ENCODE data around the gene CCDC70.

CCDC70 gene

DNA sequence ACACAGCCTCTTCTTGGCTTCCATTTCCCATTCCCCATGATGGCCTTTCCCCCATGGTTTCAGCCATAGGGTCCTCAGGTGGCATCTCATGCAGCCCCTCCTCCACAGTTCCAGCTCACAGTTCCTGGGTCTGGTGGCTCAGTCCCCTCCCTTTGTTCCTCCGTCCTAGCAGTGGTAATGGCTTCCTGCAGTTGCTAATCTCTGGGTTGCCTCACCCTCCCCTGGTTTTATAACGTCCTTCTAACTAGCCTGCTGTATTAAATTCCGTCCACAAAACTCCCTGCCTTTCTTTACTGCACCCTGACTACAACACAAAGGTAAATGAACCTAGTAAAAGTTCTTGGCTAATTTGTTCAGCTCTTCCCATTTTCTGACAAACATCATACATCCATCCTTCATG lies 30.9 kb downstream of the CCDC70 start:
- TF ChIP-seq POLR2A (IDR thresholded peaks at IDR 0.05; ENCODE audit: extremely low read depth, insufficient read length) (no peak), MYC (IDR thresholded peaks at IDR 0.05; ENCODE audit: low read depth, low read length) (no peak)
- TF ChIP-seq, protein P1, sequence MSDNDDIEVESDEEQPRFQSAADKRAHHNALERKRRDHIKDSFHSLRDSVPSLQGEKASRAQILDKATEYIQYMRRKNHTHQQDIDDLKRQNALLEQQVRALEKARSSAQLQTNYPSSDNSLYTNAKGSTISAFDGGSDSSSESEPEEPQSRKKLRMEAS (IDR thresholded peaks at IDR 0.05; ENCODE audit: low read depth, low read length): no peak
- TF ChIP-seq, protein P2, sequence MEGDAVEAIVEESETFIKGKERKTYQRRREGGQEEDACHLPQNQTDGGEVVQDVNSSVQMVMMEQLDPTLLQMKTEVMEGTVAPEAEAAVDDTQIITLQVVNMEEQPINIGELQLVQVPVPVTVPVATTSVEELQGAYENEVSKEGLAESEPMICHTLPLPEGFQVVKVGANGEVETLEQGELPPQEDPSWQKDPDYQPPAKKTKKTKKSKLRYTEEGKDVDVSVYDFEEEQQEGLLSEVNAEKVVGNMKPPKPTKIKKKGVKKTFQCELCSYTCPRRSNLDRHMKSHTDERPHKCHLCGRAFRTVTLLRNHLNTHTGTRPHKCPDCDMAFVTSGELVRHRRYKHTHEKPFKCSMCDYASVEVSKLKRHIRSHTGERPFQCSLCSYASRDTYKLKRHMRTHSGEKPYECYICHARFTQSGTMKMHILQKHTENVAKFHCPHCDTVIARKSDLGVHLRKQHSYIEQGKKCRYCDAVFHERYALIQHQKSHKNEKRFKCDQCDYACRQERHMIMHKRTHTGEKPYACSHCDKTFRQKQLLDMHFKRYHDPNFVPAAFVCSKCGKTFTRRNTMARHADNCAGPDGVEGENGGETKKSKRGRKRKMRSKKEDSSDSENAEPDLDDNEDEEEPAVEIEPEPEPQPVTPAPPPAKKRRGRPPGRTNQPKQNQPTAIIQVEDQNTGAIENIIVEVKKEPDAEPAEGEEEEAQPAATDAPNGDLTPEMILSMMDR (IDR thresholded peaks at IDR 0.05; ENCODE audit: low read depth, low read length): no peak

DNA sequence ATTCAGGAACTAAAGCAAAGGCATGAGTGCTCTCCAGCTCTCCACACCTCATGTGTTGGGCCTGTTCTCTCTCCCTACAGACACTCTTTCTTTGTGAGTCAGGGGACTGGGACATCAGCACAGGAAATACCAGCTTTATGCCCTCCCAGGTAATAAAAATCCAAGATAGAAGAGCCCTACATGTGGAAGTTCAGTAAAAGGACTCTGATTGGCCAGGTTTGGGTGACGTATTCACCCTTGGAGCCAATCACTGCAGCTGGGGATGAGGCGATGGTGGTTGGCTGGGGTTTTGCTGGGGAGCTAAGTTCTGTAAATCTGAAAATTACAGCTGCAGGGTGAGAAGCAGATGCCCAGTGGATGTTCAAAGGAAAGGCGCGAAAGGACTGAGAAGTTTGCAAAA lies 32.5 kb downstream of the CCDC70 start:
- TF ChIP-seq MYC (IDR thresholded peaks at IDR 0.05; ENCODE audit: low read depth, low read length): no peak
- TF ChIP-seq POLR2A (IDR thresholded peaks at IDR 0.05; ENCODE audit: extremely low read depth, insufficient read length): no peak
- TF ChIP-seq, protein P2 (IDR thresholded peaks at IDR 0.05; ENCODE audit: low read depth, low read length): no peak
- TF ChIP-seq, protein P1 (IDR thresholded peaks at IDR 0.05; ENCODE audit: low read depth, low read length): no peak

More for the DNA sequence above, 30.9 kb downstream of the CCDC70 start:
- DNase-seq (ENCODE audit: low read depth): no peak
- no peak overlapping the region for H3K4me3 ChIP-seq (ENCODE audit: low read depth, low read length)

DNA sequence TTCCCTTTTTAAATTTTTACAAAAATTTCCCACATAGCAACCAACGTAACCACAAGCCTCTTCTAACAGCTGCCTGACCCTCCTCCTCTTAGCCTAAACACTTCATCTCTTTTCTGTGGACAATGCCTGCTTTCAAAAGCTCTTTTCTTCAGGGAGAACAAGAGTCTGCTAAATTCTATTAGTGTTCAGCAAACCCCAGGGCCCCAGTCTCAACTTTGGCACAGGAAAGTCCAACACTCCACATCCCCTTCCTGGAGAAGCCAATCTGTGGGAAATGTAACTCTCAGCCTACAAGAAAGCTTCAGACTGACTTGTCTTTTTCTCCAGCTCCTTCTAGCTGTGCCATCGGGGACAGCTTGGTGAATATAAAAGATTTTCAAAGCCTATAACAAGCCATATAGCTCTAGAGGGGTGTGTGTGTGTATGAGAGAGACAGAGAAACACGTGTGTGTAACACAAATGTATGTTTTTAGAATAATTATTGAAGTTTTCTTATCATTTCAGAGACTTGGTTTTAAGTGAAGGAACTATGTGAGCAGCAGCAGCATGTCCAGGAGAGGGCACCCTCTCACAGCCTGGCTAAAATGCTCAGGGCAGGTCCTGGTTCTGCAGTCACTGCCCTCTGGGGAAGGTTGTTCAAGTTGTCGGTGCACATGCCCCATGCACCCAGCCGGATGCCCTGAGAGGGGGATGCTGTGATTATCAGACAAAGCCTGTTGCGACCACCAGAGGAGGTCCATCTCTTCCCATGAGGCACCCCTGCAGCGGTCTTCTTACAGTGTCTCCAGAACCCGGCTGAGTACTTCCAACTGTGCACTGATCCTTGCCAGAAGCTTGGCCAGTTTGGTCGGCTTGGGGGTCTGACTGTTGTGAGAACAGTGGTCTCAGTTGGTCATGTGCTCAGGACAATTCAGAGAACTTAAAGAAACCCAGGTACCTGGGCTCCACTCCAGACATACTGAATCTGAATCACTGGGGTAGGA lies 34.4 kb downstream of the CCDC70 start:
- H3K4me3 ChIP-seq (ENCODE audit: low read depth, low read length): no peak overlapping the region
- TF ChIP-seq POLR2A (IDR thresholded peaks at IDR 0.05; ENCODE audit: extremely low read depth, insufficient read length) (no peak), MYC (IDR thresholded peaks at IDR 0.05; ENCODE audit: low read depth, low read length) (no peak)
- TF ChIP-seq, protein P1 (IDR thresholded peaks at IDR 0.05; ENCODE audit: low read depth, low read length): peak; percentile 67
- TF ChIP-seq, protein P2 (IDR thresholded peaks at IDR 0.05; ENCODE audit: low read depth, low read length): peak; percentile 96
- peak; percentile 79 for DNase-seq (ENCODE audit: low read depth)

More for the DNA sequence above, 32.5 kb downstream of the CCDC70 start:
- H3K4me3 ChIP-seq (ENCODE audit: low read depth, low read length): no peak overlapping the region
- DNase-seq (ENCODE audit: low read depth): no peak

DNA sequence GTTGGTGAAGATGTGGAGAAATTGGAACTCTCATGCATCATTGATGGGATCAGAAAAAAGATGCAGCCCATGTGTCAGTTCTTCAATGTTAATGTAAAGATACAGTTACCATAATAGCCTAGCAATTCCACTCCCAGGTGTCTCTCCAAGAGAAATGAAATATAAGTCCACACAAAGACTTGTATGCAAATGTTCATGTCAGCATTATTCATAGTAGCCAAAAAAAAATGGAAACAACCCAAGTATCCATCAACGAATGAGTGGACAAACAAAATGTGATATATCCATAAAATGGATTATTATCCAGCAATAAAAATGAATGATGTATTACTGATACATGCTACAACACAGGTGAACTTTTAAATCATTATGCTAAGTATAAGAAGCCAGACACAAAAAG lies 38.7 kb downstream of the CCDC70 start:
- no peak for TF ChIP-seq MYC (IDR thresholded peaks at IDR 0.05; ENCODE audit: low read depth, low read length)
- no peak for TF ChIP-seq POLR2A (IDR thresholded peaks at IDR 0.05; ENCODE audit: extremely low read depth, insufficient read length)
- TF ChIP-seq, protein P1 (IDR thresholded peaks at IDR 0.05; ENCODE audit: low read depth, low read length): no peak
- TF ChIP-seq, protein P2 (IDR thresholded peaks at IDR 0.05; ENCODE audit: low read depth, low read length): no peak
- no peak overlapping the region for H3K4me3 ChIP-seq (ENCODE audit: low read depth, low read length)
- DNase-seq (ENCODE audit: low read depth): no peak

DNA sequence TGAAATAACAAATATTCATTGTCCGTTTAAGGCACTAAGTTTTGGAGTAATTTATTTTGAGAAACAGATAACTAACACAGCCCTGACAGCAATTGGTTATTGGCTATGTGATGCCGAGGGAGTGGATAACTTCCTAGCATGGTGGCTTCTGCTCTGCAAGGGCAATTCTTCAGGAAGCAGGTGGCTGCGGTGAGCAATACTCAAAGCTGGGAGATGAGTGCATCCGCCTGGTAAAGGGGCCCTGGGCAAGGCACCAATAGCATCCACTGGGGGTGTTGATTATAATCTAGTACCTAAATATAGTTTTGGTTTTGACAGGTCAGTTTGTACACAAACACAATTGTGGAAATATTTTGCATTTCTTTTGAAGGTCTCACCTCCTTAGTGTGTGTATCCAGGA lies 41.0 kb downstream of the CCDC70 start:
- TF ChIP-seq MYC (IDR thresholded peaks at IDR 0.05; ENCODE audit: low read depth, low read length) (no peak), POLR2A (IDR thresholded peaks at IDR 0.05; ENCODE audit: extremely low read depth, insufficient read length) (no peak)
- TF ChIP-seq, protein P2 (IDR thresholded peaks at IDR 0.05; ENCODE audit: low read depth, low read length): no peak
- TF ChIP-seq, protein P1 (IDR thresholded peaks at IDR 0.05; ENCODE audit: low read depth, low read length): no peak
- H3K4me3 ChIP-seq (ENCODE audit: low read depth, low read length): no peak overlapping the region
- no peak for DNase-seq (ENCODE audit: low read depth)

Data from NB4 (cell line).